ENCODE results near the gene TMEM163.

The TMEM163 gene

GRCh38 chr2:134714228-134714627, 4.6 kb downstream of the TMEM163 start:
- DNase-seq (ENCODE audit: insufficient read length, low spot score) (no peak), FAIRE-seq (no peak)
- no peak for TF ChIP-seq POLR2A (IDR thresholded peaks at IDR 0.05; ENCODE audit: low read depth, low read length)

DNA sequence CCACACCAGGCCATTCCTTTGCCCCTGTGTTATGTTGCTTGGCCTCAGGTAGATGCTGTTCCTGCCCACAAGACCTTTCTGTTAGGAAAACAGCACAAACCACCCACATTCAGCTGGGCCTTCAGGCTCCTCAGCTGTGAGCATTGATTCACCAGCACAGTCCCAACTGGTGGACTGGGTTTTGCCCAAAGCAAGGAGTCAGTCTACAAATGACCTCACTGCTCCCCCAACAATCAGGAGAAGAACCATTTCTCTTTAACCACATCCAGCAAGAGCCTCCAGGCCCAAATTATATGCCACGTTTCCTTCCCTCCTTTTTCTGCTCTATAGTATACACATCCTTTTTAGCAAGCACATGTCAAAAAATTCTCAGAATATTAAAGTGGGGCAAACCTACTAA, 5.2 kb downstream of the TMEM163 start:
- DNase-seq (ENCODE audit: insufficient read length, low spot score), result no peak
- TF ChIP-seq POLR2A (IDR thresholded peaks at IDR 0.05; ENCODE audit: low read depth, low read length), result no peak
- no peak for FAIRE-seq

- no peak for DNase-seq (ENCODE audit: insufficient read length, low spot score)
- no peak for FAIRE-seq
- no peak for TF ChIP-seq POLR2A (IDR thresholded peaks at IDR 0.05; ENCODE audit: low read depth, low read length)
Observed at GRCh38 chr2:134713176-134713575, 5.6 kb downstream of the TMEM163 start.

DNA sequence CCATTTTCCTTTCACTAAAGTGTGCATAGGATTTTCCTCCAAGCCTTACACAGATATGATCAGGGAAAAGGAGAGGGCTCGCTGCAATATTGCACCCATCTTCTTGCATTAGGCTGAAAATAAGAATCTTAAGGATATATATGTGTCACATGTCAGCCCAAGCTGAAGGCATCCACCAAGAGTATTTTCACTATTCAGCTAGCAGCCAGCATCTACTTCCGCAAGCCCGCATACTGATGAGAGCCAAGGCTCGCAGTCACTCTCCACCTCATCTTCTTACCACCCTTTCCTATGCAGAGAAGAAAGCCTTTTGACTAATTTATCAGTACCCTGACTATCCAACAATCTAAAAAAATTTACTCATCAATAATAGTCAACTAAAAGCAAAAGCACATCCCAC, 6.1 kb downstream of the TMEM163 start:
- no peak for FAIRE-seq
- TF ChIP-seq POLR2A (IDR thresholded peaks at IDR 0.05; ENCODE audit: low read depth, low read length), result no peak
- no peak for DNase-seq (ENCODE audit: insufficient read length, low spot score)

DNA sequence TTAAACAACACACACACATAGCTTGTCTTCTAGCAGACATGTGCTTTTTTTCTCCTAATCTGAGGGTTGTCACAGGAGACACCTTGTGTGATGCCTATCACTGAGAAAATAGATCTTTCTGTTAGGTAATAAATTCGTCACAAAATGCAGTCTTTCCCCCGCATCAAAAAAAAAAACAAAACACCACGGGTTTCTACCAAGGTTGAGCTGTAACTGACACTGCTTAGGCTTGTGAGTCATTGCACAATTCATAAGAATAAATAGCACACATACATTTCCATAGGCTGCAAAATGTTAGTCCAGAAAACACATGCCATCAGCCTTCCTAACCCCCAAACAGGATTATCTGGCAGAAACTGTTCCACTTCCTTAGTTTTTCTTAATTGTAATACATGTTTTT, 6.5 kb downstream of the TMEM163 start:
- DNase-seq (ENCODE audit: insufficient read length, low spot score), result peak; percentile 55

GRCh38 chr2:134711692-134712091, 7.1 kb downstream of the TMEM163 start:
- FAIRE-seq, result no peak
- no peak for TF ChIP-seq POLR2A (IDR thresholded peaks at IDR 0.05; ENCODE audit: low read depth, low read length)
- no peak for DNase-seq (ENCODE audit: insufficient read length, low spot score)

More for the DNA sequence above, 6.5 kb downstream of the TMEM163 start:
- FAIRE-seq, result peak; percentile 58
- TF ChIP-seq POLR2A (IDR thresholded peaks at IDR 0.05; ENCODE audit: low read depth, low read length), result no peak

DNA sequence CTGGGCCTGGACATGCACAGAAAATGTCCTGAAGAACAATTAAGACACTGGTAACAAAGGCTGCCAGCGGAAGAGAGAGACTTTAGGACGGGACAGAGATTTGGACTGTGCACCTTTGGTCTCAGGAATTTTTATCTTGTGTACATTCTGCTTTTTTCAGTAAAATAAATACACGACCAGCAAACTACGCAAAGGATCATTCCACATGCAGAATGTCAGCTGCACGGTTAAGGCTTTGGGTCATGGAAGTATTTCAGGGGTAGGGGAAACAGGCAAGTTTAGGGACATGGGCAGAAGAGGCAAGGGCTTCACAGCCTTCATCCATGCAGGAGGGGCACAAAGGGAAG, 11.5 kb downstream of the TMEM163 start:
- FAIRE-seq (no peak), DNase-seq (ENCODE audit: insufficient read length, low spot score) (no peak)
- TF ChIP-seq POLR2A (IDR thresholded peaks at IDR 0.05; ENCODE audit: low read depth, low read length), result no peak

DNA sequence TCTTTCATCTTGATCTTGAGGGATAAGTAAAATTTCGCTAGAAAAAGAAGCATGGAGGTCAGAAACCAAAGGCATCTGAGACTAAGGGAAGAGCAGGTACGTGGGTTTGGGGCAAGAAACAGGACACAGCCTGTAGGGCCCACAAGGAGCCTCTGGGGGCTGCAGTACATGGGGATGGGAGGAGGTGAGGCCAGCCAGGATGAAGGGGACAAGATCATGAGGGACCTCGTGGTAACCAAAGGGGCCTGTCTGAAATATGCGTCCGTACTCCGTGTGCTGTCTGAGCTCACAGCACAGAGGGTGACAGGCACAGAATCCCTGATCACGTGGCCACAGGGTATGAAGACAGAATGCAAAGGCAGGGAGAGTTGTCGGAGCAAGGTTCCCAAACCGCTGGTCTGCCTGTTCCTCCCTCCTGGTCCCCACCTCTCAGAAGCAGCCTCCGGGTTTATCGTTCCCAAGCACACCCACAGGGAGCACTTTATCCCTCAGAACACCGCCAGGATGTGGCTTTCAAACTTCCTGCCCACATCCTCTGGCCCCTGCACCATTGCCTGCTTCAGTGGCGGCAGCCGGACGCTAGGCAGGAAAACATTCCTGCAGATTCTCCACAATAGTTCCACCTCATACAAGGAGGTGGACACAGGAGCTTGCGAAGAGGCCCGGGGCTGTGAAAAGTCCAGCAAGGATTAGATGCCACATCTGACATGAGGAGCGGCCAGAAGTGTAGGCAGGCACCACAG, 12.0 kb downstream of the TMEM163 start:
- no peak for FAIRE-seq
- no peak for DNase-seq (ENCODE audit: insufficient read length, low spot score)
- TF ChIP-seq POLR2A (IDR thresholded peaks at IDR 0.05; ENCODE audit: low read depth, low read length), result no peak

DNA sequence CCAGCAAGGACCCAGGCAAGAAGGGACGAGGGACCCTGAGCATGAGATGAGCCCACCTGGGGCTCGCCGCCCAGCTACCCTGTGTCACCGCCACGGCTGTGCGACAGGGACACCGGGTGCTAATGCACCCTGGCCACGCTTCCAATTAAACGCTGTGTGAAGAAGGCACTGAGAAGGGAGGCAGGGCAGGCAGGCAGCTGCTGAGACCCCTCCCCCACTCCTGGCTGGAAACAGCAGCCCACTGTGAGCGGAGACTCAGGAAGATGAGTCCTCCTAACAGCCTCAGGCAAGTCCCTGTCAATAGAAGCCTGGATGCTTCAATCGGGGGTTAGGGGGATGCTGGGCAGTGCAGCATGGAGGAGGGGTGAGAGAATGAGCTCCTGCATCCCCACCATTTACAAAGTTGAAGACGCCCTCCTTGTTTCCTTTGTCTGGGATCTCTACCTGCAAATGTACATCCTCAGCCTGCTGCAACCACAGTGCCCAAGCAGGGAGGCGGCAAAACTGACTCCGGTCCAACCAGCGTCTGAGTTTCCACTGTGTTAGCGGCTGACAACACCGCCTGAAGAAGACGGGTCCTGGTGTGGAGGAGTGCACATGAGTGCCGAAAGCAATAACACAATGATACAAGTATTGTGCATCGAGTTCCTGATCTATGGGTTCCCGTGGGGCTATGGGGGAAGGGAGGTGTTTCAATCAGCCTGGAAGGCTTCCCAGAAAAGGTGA, 12.8 kb downstream of the TMEM163 start:
- DNase-seq (ENCODE audit: insufficient read length, low spot score), result no peak
- FAIRE-seq, result no peak
- TF ChIP-seq POLR2A (IDR thresholded peaks at IDR 0.05; ENCODE audit: low read depth, low read length), result no peak

DNA sequence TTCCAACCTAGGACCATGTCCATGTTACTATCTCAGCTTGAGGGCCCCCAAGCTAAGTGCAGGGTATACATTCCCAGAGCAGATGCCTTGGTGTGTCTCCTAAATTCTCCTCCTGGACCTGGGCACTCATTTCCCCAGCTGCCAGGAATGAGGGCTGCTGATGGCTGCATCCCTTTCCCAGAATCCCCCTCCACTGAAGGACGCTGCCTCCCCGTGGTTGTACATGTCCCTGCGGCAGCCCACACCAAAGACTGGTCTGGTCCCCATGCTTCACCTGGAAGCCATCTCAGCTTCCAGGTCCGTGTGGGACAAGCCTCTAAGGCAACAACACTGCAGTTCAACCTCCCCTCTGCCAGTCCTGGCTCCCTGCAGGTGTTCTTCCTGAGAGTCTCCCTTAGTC, 14.6 kb downstream of the TMEM163 start:
- FAIRE-seq (no peak), DNase-seq (ENCODE audit: insufficient read length, low spot score) (no peak)
- no peak for TF ChIP-seq POLR2A (IDR thresholded peaks at IDR 0.05; ENCODE audit: low read depth, low read length)

DNA sequence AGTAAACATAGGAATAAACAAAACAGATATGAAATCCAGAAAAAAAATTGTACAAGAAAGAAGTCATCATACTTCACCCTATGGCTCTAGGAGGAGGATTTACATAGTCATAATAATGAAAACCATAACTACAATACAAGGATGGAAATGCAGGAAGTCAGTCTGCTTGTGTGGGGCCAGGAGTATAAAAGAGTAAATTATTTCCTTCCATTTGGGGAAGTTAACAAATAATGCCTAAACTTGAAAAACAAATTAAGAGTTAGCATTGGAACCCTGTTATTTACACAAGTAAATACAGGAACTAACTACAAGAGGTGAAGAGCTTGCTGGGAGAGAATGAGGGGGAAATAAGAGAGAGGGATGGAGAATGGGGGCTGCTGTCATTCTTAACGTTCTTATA, 15.4 kb downstream of the TMEM163 start:
- no peak for DNase-seq (ENCODE audit: insufficient read length, low spot score)
- no peak for FAIRE-seq
- TF ChIP-seq POLR2A (IDR thresholded peaks at IDR 0.05; ENCODE audit: low read depth, low read length), result no peak

GRCh38 chr2:134700730-134701129, 18.1 kb downstream of the TMEM163 start:
- no peak for DNase-seq (ENCODE audit: insufficient read length, low spot score)
- no peak for TF ChIP-seq POLR2A (IDR thresholded peaks at IDR 0.05; ENCODE audit: low read depth, low read length)
- FAIRE-seq, result no peak

DNA sequence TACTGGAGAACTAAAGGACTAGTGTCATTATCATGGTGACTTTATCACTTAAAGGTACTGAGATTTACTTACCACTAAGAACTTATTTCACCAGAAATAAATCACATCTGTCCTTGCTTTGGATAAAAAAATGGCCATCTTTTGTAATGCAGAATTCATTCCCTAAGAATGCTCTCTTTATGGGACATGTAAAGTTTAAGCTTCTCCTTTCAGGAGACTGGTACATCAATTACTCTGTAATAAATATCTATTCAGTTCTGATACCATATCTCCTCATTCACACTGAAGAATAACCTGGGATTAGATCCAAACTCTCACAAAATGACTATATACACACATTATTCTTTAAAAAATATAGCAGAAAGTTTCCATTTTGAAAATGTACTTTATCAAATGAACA, 24.4 kb downstream of the TMEM163 start:
- no peak for TF ChIP-seq POLR2A (IDR thresholded peaks at IDR 0.05; ENCODE audit: low read depth, low read length)
- DNase-seq (ENCODE audit: insufficient read length, low spot score), result no peak
- FAIRE-seq, result no peak

GRCh38 chr2:134693359-134694330, 25.2 kb downstream of the TMEM163 start:
- DNase-seq (ENCODE audit: insufficient read length, low spot score) (no peak), FAIRE-seq (no peak)
- TF ChIP-seq POLR2A (IDR thresholded peaks at IDR 0.05; ENCODE audit: low read depth, low read length), result no peak
